ENCODE measurements around the gene MAST3.

- no peak for TF ChIP-seq CTCF (IDR thresholded peaks at IDR 0.05)
- TF ChIP-seq POLR2AphosphoS5 (IDR thresholded peaks at IDR 0.05): peak in 1 of 4 donors; percentile 16
Observed at GRCh38 chr19:18173054-18173571, 75.5 kb downstream of the MAST3 start.
